Measurements from ENCODE around the gene SEMA3B. TPM values are rescaled to one million over a fixed set of nuclear protein-coding genes. Genes with fewer than 3 reads are reported as not detected.
"Not testable (repeated sequence)": the region's sequence is repeated elsewhere in the genome, so short reads cannot be mapped to it uniquely, and the experiment has no call there.

Gene SEMA3B
- total RNA-seq, 1 donor from 2014 or later: 24.2 TPM

DNA sequence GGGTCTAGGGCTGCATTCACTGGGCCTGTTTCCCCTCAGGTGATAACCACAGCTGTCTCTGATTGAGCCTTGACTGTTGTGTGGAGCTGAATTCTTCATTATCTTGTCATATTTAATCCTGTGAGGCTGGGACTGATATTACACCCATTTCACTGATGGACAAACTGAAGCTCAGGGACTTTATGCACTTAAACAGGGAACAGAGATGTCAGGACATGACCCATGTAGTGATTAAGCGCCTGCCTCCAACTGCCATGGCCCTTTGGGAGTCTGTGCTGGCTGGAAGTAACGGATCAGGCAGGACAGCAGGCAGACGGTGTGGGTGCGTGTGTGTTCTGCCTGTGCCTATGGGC lies 25.4 kb upstream of the SEMA3B start:
- no peaks in the 10 kb centered on the region for H3K9me3 ChIP-seq
- H3K4me3 ChIP-seq: no peak overlapping the region
- TF ChIP-seq, protein P1, sequence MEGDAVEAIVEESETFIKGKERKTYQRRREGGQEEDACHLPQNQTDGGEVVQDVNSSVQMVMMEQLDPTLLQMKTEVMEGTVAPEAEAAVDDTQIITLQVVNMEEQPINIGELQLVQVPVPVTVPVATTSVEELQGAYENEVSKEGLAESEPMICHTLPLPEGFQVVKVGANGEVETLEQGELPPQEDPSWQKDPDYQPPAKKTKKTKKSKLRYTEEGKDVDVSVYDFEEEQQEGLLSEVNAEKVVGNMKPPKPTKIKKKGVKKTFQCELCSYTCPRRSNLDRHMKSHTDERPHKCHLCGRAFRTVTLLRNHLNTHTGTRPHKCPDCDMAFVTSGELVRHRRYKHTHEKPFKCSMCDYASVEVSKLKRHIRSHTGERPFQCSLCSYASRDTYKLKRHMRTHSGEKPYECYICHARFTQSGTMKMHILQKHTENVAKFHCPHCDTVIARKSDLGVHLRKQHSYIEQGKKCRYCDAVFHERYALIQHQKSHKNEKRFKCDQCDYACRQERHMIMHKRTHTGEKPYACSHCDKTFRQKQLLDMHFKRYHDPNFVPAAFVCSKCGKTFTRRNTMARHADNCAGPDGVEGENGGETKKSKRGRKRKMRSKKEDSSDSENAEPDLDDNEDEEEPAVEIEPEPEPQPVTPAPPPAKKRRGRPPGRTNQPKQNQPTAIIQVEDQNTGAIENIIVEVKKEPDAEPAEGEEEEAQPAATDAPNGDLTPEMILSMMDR (IDR thresholded peaks at IDR 0.05): no peak
- H3K4me1 ChIP-seq: peaks cover 61 to 89% of the 10 kb centered on the region in 2 donors
- intact Hi-C loops (cut with DNase I): no loop called here
- H3K27ac ChIP-seq: peak overlapping the region; percentile 92 to 95
- no peaks in the 10 kb centered on the region for H3K27me3 ChIP-seq
- H3K36me3 ChIP-seq: peaks cover 15% of the 10 kb centered on the region in 2 donors
- no peak for DNase-seq (ENCODE audit: low spot score in 2 of 2)

DNA sequence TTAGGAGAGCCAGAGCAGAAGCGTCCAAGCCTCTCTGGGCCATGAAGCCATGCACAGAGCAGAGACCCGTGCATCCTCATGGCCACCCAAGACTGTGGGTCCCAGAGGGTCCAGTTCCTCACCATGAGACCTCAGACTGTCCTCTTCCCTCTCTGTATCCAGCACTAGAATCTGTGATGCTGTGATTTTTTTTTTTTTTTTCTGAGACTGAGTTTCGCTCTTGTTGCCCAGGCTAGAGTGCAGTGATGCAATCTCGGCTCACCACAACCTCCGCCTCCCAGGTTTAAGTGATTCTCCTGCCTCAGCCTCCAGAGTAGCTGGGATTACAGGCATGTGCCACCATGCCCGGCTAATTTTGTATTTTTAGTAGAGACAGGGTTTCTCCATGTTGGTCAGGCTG lies 24.1 kb upstream of the SEMA3B start:
- H3K27ac ChIP-seq: peak overlapping the region; percentile 88 to 92
- H3K4me1 ChIP-seq: peaks cover 57 to 90% of the 10 kb centered on the region in 2 donors
- H3K4me3 ChIP-seq; H3K9me3 ChIP-seq; intact Hi-C loops (cut with DNase I); DNase-seq (ENCODE audit: low spot score in 2 of 2); H3K27me3 ChIP-seq: not testable (repeated sequence)
- H3K36me3 ChIP-seq: peaks cover 8 to 10% of the 10 kb centered on the region in 2 donors

DNA sequence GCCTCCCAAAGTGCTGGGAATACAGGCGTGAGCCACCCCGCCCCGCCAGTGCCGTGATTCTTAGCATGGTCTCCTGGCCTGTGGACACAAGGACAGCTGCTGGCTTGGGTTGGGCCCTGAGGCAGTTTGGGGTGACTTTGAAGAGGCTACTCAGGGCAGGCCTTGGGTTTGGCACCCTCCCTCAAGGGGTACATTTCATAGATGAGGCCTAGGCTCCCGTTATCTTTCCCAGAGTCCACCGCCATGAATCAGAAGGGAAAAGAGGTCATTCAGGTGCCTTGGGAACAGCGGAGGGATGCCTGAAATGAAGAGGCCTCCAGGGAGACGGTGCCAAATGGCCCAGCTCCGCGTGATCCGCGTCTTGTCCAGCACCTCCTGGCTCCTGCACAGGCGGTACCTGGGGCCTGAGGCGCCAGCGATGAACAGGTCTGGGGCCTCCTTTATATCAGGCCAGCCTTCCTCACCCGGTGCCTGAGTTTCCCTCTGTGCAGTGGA lies 23.6 kb upstream of the SEMA3B start:
- intact Hi-C loops (cut with DNase I): no loop called here
- Histone ChIP-seq H3K4me3 (peak overlapping the region; percentile 37 to 50), H3K27me3 (no peaks in the 10 kb centered on the region), H3K9me3 (no peaks in the 10 kb centered on the region), H3K4me1 (peaks cover 53 to 90% of the 10 kb centered on the region in 2 donors), H3K27ac (peak overlapping the region; percentile 88 to 92), H3K36me3 (peaks cover 10 to 13% of the 10 kb centered on the region in 2 donors)
- TF ChIP-seq, protein P1 (IDR thresholded peaks at IDR 0.05): no peak
- DNase-seq (ENCODE audit: low spot score in 2 of 2): no peak

DNA sequence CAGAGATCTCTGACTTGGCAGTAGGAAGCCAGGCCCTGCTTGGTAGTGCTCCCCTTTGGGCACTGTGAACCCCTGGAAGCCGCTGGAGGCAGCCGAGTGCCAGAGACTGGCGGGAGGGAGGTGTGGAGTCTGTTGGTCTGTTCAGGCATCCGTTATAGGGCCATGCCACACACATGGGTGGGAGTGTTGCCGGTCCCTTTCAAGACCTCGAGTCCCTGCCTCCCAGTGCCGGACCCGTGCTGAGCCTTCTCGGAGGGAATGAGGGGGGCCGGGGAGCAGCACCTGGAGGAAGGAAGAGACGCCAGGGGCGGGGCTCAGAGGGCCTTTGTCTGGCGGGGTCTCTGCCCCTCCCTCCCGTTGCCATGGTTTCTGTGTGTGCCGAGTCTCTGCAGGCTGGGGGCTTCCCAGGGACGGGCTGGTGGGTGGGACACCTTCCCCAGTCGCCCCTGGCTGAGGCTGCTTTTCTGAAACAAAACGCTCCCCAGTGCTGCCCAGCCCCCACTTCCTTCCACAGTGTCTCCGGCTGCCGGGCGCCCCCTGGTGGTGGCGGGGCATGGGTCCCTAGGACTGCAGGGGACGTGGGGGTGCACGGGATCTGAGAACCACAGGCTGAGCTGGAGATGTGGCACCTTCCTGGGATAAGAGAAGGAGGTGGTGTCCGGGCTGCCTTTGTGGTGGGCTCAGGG lies 23.0 kb upstream of the SEMA3B start:
- peak overlapping the region; percentile 88 to 92 for H3K27ac ChIP-seq
- H3K27me3 ChIP-seq: no peaks in the 10 kb centered on the region
- DNase-seq (ENCODE audit: low spot score in 2 of 2): peak; percentile 79 to 95
- peak overlapping the region; percentile 37 to 50 for H3K4me3 ChIP-seq
- TF ChIP-seq, protein P1 (IDR thresholded peaks at IDR 0.05): peak; percentile 97 to 99 (median 97)
- H3K36me3 ChIP-seq: peaks cover 10 to 15% of the 10 kb centered on the region in 2 donors
- H3K9me3 ChIP-seq: no peaks in the 10 kb centered on the region
- intact Hi-C loops (cut with DNase I): loop anchor here (1.0 kb wide), 2 partner anchors 8 to 19 kb away; no protein-coding TSS in a partner anchor
- H3K4me1 ChIP-seq: peaks cover 51 to 88% of the 10 kb centered on the region in 2 donors

DNA sequence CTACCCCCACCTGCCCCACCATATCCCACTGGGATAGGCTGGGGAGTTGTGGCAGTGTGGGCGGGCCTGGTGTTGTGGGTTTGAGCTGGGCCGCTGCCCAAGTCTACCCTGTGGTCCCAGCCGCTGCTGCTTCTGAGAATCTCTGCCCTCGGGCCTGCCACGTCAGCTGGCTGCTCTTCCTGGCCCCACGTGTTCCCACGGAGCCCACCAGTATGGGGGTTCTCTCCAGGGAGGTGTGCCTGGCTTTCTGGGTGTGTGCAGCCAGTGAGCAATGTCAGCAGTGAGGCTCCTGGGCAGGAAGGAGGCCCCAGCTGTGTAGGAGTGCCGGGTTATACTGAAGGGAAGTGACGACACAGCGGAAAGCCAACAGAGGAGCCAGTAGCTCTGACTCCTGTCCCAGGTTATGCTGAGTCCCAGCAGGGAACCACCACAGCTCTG lies 22.4 kb upstream of the SEMA3B start:
- Histone ChIP-seq H3K4me3 (peak overlapping the region in 1 of 2 donors; percentile 50), H3K27me3 (no peaks in the 10 kb centered on the region), H3K4me1 (peaks cover 48 to 88% of the 10 kb centered on the region in 2 donors), H3K9me3 (no peaks in the 10 kb centered on the region), H3K27ac (peak overlapping the region; percentile 88 to 92), H3K36me3 (peaks cover 10 to 18% of the 10 kb centered on the region in 2 donors)
- intact Hi-C loops (cut with DNase I): loop anchor here (1.0 kb wide), 2 partner anchors 8 to 19 kb away; no protein-coding TSS in a partner anchor
- TF ChIP-seq, protein P1 (IDR thresholded peaks at IDR 0.05): no peak
- peak in 1 of 2 donors; percentile 83 for DNase-seq (ENCODE audit: low spot score in 2 of 2)

DNA sequence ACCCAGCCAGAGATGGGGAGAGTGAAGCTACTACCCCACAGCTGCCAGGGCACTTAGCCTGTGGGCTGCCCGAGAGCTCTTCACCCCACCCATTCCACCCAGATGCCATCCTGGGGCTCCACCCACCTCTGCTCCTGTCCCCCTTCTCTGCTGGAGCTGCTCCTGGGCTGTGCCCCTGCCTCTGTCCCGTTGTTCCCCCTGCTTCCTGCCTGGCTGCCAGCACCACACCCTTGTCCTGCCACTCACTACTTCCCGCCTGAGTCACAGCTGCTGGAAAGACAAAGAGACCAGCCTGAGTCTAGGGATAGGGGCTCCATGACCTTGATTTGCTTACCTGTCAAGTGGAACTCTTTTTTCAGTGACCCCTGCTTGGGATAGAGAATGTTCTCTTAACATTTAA lies 20.6 kb upstream of the SEMA3B start:
- Histone ChIP-seq H3K36me3 (peaks cover 29 to 32% of the 10 kb centered on the region in 2 donors), H3K4me1 (peaks cover 39 to 75% of the 10 kb centered on the region in 2 donors), H3K9me3 (no peaks in the 10 kb centered on the region), H3K27me3 (no peaks in the 10 kb centered on the region), H3K27ac (peak overlapping the region; percentile 88 to 92), H3K4me3 (peak overlapping the region in 1 of 2 donors; percentile 4)
- TF ChIP-seq, protein P1 (IDR thresholded peaks at IDR 0.05): no peak
- peak; percentile 59 to 82 for DNase-seq (ENCODE audit: low spot score in 2 of 2)
- intact Hi-C loops (cut with DNase I): no loop called here

All from ascending aorta (tissue), 2 donors.